Body of pancreas (tissue), 4 donors: Measurements from ENCODE around the gene ACOX3.

Experiments used
- CTCF ChIP-seq, 7 experiments: fragments of 450-650 bp in 4 of 7; fragments of 200-600 bp in 3 of 7; sonication (generic) in 3 of 7; IDR thresholded peaks; one replicate each; pipeline ENCODE4 v1.5.1; 2016 to 2019; ENCODE audit warnings: antibody characterized with exemption in 7 of 7
- POLR2A ChIP-seq, 3 donors: fragments of 450-650 bp; IDR thresholded peaks; one replicate each; pipeline ENCODE4 v1.6.1; 2016; ENCODE audit warnings: antibody characterized with exemption in 3 of 3, mild to moderate bottlenecking in 2 of 3

DNA sequence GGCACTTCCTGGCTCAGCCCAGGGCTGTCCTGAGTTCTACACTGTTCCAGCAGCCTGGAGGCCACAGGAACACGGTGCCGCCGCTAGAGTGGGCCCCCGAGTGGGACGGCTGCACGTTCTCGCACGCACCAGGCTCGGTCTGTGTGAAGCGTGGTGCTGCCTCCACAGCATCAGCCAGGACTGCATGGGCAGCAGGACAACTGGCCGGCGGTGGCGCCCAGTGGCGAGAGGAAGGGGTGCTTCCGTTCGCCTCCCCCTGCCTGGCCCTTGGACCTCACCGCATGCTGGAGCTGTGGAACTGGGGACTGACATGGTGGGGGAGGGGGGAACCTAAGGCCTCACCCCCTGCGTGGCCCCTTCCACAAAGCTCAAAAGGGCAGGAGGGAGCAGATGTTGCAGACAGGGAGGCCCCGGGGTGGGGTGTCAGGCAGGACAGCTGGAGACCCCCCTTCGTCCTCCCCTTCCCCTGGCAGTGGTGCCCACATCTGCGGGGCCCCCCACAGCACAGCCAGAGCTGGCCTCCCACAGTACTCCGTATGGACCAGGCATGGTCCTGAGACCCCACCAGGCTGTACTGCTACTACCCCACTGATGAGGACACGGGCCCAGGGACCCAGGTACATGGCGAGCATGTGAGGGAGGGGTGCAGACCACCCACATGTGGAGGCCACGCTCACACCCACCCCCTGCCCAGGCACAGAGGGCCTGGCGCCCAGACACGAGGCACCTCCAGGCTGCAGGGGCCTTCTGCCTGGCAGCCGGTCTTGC lies 58.5 kb downstream of the ACOX3 start:
- TF ChIP-seq POLR2A (IDR thresholded peaks at IDR 0.05) (no peak), CTCF (IDR thresholded peaks at IDR 0.05) (no peak)
